ENCODE data around the gene LGALS1.
A peak's percentile ranks its signal among the peaks of the same experiment; 100 is the strongest.
"Not testable (repeated sequence)": the region's sequence is repeated elsewhere in the genome, so short reads cannot be mapped to it uniquely, and the experiment has no call there.

LGALS1 gene

GRCh38 chr22:37639070-37639760 lies 36.2 kb upstream of the LGALS1 start, which contains the start of gene SH3BP1:
SH3BP1 (plus strand) TSS chr22:37639669; CDS start chr22:37639788, 119 bp downstream.
- no peak for DNase-seq (ENCODE audit: low read depth)

DNA sequence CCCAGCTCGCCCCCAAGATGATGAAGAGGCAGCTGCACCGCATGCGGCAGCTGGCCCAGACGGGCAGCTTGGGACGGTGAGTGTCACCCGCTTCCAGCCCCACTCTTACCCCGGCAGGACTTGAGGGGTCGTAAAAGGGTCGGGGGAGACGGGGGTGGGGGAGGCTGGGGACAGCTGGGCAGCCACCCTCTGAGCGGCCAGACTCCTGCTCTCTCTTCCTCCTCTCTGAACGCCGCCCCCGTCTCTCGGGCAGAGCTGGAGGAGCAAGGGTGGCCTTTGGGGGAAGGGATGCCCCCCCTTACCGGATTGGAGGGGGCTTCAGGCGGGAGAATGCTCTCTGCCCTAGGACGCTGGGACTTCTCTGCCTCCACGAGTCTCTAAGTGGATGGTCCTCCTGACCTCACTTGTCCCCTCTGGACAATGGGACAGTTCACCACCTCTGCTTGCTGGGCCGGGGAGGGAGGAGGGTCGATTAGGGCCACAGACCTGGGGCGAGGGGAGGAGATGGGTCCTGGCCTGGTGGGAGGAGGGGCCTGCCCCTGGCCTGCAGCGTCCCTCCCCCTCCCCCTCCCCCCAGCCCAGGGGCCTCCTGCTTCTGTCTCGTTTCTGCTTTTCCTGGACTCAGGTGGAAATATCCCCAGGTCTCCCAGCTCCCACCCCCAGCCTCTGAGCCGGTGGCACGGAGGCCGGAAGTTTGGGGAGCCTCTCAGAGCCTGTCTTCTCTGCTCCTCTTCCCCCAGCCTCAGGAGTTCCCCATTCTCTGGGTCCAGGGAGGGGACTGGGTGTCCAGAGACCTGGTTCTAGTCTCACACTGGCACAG lies 35.5 kb upstream of the LGALS1 start:
- no peak for DNase-seq (ENCODE audit: low read depth)

DNA sequence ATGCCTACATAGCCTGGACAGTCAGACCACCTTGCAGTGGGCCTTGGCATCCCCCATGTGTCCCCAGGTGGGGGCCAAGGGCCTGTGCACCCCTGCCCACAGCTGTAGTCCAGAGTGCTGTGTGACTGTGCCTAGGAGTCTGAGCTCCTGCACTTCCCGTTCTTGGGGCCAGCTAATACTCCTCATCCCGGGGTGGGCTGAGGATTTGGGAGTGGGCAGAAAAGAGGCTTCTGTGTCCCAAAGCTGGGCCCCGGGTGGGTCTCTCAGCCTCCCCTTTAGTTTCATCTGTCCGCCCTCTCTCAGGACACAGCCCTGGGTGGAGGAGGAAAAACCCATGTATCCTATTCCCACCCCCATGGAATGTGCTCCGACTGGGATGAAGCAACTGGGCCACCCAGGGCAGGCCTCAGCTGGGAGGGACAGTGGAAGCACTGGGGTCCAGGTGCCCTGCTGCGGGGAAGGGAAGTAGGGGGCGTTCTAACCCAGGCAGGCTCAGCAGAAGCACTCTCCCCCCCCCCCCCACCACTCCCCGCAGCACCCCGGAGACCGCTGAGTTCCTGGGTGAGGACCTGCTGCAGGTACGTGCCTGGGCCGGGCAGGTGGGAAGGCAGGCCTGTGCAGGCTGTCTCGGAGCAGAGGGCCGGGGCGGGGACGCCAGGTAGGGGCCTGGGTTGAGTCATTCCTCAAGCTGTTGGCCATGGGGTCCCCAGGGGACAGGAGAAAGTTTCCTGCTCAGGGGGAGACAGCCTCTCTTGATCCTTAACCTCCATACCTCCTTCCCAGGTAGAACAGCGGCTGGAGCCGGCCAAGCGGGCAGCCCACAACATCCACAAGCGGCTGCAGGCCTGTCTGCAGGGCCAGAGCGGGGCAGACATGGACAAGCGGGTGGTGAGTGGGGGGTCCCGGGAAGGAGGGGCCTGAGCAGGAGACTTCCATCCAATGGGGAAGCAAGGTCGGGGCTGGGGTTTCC lies 34.6 kb upstream of the LGALS1 start:
- no peak for DNase-seq (ENCODE audit: low read depth)

GRCh38 chr22:37641561-37641949 lies 33.9 kb upstream of the LGALS1 start:
- no peak for DNase-seq (ENCODE audit: low read depth)

DNA sequence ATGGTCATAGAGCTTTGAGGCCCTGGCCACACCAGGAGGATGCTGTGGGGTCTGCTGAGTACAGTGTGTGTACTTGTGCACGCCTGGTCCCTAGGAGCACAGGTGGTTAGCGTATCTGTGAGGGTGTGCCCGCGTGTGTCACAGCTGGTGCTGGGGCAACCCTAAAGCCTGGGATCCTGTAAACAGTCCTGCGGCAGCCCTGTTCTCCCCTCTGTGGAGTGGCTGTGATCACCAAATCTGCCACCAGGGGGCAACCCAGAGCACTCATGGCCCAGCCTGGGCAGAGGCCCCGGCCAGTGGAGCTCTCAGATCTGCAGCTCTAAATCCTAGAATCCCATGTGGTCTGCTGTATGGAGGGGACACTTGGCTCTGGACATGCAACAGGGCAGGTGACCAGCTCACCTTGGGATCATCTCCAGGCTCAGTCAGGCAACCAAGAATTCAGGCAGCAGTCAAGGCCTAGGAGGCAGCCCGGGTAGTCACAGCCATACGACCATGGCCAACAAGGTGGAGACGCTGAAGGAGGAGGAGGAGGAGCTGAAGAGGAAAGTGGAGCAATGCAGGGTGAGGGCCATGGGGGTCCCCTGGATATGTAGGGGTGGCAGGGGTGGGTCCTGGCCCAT lies 32.1 kb upstream of the LGALS1 start:
- DNase-seq (ENCODE audit: low read depth), result peak; percentile 55

DNA sequence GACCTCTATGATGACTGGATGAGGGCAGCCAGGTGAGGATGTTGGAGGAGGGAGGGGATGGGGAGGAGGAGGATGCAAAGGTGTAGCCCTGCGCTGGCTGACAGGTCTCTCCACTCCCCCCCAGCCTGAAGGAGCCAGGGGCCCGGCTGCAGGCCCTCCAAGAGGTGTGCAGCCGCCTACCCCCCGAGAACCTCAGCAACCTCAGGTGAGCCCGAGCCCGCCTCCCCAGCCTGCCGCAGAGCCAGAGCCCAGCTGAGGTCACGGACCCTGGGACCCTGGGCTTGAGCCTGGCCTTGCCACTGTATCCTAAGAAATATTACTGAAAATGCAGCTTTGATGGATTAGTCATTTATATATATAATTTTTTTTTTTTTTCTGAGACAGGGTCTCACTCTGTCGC lies 28.1 kb upstream of the LGALS1 start:
- DNase-seq (ENCODE audit: low read depth), result no peak

DNA sequence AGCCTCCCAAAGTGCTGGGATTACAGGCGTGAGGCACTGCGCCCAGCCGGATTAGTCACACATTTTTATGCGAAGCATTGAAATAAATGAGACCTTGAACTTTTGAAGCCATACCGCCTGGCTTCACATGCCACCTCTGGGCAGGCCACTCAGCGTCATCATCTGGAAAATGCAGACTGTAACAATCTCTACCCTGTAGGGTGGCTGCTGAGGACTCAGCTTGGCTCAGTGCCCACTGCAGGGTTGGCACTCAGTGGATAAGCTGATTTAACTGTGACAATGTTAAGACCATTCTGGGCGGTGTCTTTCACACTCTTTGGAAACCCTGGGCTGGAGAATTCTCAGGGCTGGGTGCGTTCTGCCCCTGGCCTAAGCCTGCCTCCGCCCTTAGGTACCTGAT lies 27.5 kb upstream of the LGALS1 start:
- DNase-seq (ENCODE audit: low read depth), result no peak

DNA sequence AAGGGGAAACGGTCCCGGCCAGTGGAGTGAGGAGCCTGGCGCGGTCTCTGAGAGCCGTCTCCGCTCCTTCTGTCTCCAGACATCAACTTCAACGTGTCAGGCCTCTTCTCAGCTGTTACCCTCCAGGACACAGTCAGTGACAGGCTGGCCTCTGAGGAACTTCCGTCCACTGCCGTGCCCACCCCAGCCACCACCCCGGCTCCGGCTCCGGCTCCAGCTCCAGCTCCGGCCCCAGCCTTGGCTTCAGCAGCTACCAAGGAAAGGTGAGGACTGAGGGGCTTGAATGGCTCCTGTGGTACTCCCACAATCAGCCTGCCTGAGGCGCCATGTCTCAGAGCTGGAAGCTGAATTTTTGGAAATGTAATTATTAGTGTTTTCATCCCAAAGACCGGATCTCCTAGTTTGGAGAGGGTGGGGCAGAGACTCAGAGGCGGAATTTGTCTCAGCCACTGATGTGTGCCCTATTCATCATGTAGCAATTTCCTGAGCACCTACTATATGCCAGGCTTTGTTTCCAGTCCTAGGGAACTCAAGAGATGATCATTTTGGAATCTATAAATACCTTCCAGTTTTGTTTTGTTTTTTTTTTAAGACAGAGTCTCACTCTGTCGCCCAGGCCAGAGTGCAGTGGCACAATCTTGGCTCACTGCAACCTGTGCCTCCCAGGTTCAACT lies 24.8 kb upstream of the LGALS1 start:
- DNase-seq (ENCODE audit: low read depth), result no peak

DNA sequence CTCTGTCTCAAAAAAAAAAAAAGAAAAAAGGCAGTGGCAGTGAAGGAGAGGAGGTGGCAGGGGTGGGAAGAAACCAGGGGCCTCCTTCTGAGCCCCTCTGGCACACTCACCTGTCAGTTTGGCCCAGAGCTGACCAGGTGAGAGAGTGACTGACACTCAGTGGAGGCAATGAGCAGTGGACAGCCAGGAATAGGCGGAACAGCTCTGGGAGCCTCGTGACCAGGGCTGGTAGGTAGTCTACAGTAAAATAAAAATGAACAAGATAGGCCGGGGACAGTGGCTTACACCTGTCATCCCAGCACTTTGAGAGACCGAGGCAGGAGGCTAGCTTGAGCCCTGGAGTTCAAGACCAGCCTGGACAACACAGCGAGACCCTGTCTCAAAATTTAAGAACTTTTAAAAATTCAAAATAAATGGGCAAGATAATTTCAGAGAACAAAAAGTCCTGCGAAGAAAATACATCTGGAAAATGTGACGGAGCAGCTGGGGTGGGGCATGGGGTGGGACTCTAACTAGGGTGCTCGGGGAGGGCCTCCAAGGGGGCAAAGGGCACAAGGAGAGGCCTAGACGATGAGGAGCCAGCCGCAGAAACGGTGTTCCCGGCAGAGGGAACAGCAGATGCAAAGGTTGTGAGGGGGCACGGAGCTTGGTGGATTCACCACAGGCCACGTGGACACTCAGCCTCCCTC lies 20.7 kb upstream of the LGALS1 start:
- DNase-seq (ENCODE audit: low read depth), result no peak

DNA sequence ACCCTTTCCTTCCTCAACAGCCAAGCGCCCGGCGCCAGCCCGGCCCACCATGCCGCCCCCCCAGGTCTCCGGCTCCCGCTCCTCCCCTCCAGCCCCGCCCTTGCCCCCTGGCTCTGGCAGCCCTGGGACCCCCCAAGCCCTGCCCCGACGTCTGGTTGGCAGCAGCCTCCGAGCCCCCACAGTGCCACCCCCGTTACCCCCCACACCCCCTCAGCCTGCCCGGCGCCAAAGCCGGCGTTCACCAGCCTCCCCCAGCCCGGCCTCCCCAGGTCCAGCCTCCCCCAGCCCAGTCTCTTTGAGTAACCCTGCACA lies 20.2 kb upstream of the LGALS1 start:
- DNase-seq (ENCODE audit: low read depth), result no peak

DNA sequence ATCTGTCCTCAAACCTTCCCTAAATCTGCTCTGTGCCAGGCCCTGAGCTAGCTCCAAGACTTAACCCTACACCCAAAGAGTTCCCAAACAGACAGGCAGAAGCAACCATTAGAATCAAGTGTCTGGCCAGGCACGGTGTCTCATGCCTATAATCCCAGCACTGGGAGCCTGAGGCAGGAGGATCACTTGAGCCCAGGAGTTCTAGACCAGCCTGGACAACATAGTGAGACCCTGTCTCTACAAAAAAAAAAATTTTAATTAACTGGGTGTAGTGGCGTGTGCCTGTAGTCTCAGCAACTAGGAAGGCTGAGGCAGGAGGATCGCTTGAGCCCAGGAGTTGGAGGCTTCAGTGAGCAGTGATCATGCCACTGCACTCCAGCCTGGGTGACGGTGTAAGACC lies 18.9 kb upstream of the LGALS1 start:
- not testable (repeated sequence) for DNase-seq (ENCODE audit: low read depth)

GRCh38 chr22:37657590-37658132 lies 17.8 kb upstream of the LGALS1 start:
- peak; percentile 25 for DNase-seq (ENCODE audit: low read depth)

DNA sequence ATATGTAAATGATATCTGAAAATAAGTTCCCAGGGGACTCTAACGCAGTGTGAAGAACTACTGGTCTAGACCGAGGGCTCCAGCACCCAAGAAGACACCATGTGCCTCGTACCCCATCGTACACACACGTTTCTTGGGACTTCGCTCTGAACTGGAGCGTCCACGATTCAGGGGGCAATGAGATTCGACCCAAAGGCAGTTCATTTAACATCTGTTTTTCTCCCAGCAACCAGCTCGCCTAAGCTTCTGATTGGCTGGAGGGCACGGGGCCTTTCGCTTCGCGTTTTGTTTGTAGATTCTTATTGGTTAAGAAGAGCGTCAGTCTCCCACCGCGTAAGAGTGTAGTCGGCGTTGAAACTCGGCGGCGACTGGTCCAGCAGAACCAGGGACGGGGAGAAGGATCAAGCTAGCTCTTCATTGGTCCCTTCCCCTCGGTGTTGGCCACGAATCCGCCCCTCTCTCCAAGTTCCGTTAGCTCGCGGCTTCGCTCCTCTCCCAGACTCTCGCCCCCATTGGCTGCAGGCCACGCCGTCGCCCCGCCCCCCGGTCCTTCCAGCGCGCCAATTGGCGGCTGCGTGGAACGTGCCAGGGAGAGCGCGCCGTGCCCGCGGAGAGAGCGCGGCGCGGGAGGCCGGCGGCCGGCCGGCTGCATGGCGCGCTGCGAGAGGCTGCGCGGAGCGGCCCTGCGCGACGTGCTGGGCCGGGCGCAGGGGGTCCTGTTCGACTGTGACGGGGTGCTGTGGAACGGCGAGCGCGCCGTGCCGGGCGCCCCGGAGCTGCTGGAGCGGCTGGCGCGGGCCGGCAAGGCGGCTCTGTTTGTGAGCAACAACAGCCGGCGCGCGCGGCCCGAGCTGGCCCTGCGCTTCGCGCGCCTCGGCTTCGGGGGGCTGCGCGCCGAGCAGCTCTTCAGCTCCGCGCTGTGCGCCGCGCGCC lies 17.0 kb upstream of the LGALS1 start, which contains the start of gene PDXP:
Gene PDXP, plus strand, starts transcription at position 591 of the 933 bp plus-strand sequence. Its CDS starts 60 bp downstream, at position 651.
- DNase-seq (ENCODE audit: low read depth), result peak; percentile 100

- no peak for DNase-seq (ENCODE audit: low read depth)
Observed at GRCh38 chr22:37659066-37659896, 16.2 kb upstream of the LGALS1 start.

DNA sequence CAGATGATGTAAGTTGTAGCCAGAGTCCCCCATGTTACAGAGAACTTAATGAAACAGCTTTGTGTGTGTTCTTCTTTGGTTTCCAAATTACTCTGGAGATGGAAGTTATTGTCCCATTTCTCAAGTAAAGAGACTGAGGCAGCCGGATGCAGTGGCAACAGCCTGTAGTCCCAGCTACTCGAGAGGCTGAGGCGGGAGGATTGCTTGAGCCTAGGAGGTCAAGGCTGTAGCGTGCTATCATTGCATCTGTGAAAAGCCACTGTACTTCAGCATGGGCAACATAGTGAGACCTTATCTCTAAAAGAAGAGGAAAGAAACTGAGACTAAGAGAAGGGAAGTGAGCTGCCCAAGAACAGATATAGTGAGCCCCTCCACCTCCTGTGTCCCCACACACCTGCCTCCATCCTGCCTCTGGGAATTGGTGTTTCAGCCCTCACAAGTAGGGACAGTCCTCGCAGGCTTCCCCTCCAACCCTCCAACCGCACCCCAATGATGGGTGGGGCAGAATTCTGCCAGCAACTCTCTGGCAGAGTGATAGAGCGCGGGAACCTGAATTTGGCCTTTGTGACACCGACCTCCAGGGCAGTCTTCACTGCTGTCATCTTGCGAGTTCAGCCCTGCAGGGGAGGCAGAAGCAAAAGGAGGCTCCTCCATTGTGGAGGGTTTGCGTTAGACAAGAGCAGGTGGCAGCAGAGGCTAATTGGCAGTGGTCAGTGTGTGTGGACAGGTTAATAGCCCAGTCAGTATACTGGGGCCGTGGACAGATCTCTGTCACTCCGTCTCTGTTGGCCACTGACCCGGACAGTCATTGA lies 15.3 kb upstream of the LGALS1 start:
- no peak for DNase-seq (ENCODE audit: low read depth)

GRCh38 chr22:37660709-37661045 lies 14.8 kb upstream of the LGALS1 start:
- DNase-seq (ENCODE audit: low read depth), result no peak

- DNase-seq (ENCODE audit: low read depth), result peak; percentile 77
Observed at GRCh38 chr22:37661160-37661924, 14.1 kb upstream of the LGALS1 start.
